Stimulated activated CD4-positive, alpha-beta T cell treated with anti-CD3 and anti-CD28 coated beads, Interleukin-4, amount 100 ng/mL, for 48 hours (primary cell): ENCODE data around the gene TUBB4B.

Source experiments
- DNase-seq, 2 donors: peaks; one replicate each; pipeline ENCODE4 v3.0.0-alpha.2; 2020; ENCODE audit warnings: low read depth in 2 of 2

TUBB4B gene

DNA sequence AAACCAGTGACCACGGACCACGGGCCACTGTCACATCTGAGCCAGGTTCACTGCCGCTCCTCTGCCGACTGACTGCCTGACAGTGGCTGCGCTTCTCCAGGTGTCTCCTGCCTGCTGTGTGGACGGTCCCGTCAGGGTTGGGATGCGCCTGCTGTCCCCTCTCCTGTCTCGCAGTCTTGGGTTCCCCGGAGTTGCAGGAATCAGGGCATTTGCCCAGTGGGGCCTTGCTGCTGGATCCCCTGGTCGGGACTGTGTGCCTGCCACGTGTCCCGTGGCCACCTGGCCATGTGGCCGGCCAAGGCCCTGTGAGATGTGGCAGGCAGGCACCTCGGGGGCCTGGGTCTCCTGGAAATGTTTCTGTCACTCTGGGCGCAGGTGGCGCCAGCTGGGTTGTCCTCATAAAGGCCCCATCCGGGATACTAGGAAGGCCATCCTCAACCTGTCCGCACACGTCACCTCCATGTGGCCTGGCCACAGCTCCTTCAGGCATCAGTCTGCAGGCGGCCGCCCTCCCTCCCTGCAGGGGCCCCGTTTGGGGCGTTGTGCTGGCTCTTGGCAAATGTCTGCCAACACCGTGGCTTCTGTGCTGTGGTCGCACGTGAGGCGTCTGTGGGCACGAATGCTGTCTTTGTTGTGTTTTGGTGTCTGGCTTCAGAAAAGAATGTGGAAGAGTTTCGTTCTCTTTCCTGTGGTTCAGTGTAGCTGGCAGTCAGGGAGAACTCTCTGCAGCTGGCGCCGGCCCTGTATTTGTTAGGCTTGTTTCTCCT lies 30.0 kb downstream of the TUBB4B start:
- no peak for DNase-seq

DNA sequence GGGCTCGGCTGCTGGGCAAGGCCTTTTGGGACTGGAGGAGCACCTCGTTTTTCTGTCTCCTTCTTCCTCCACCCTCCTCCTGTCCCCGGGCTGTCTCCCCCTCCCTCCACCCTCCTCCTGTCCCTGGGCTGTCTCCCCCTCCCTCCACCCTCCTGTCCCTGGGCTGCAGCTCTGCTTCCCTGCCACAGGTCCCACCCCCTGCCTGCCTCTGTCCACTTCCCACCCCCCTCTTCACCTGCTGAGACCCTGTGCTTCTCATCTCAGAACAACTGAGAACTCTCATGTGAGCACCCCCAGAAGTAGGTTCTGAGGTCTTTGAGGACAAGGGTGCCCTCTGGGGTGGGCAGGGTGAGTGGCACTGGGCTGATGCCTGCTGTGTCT lies 30.6 kb downstream of the TUBB4B start:
- no peak for DNase-seq

DNA sequence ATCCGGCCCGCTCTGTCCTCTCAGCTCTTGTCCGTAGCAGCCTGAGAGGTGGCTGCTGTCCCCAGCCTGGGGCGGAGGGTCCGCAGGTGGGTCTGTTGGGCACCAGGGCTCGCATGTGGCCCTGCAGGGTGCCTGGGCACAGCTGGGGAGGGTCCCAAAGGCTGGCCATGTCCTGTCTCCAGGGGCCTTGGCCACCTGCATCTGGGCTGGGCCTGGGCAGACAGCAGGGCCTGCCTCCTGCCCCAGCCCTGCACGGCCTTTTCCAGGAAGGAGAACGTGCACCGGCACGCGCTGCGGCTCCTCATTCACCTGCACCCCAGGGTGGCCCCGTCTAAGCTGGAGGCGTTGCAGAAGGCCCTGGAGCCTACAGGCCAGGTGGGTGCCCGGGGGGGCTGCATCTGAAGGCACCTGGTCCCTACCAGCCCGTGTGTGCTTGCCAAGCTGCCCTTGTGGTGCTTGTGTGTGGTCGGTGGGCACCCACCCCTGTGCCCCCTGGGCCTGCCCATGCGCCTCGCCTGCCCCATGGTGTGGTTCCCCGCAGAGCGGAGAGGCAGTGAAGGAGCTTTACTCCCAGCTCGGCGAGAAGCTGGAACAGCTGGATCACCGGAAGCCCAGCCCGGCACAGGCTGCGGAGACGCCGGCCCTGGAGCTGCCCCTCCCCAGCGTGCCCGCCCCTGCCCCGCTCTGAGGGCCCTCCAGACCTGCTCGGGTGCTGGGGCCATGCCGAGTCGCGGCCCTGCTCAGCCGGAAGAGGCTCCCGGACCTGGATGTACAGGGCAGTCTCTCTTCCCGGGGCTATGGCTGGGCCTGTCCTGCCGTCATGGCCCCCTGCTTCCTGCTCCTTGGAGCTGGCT lies 31.4 kb downstream of the TUBB4B start:
- DNase-seq, result no peak

DNA sequence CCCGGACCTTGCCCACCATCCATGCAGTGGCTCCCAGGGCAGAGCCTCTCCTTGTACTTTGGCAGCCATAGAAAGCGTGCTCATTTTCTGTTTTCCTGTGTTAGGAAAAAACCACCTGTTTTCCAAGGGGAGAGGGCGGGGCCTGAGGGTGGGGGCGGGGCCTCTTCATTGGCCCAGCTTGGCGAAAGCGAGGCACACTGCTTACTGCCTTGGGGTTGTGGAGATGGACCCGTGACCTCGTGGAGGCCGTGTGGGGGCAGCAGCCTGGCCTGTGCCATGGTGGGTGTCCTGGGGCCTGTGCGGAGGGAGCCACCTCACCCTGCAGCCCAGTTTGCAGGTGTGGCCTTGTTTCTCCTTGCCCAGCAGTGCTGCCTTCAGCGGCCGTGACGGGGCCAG lies 32.0 kb downstream of the TUBB4B start:
- DNase-seq, result no peak

DNA sequence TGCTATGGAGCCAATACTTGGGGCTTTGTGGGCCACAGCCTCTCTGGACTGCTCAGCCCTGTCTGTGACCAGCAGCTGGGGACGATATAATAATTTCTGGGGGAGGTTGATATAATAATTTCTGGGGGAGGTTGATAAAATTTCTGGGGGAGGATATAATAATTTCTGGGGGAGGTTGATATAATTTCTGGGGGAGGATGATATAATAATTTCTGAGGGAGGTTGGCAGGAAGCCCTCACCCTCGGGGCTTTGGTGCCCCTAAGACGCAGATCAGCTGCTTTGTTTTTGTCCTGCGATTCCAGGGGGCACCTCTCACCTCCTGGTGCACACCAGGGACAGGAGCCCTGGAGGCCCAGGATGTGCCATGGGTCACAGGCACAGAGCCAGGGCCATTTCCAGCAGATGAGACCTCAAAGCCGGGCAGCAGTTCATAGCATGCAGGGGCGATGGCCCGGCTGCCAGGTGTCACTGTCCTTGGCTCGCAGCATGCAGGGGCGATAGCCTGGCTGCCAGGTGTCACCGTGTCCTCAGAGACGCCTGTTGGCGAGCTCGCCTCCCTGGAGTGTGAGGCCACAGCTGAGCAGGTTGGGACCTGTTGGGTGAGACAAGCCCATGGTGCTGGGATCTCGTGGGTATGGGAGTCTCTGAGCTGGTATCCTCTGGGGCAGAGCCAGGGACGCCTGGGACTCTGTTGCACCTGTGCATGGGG lies 32.7 kb downstream of the TUBB4B start:
- DNase-seq, result no peak

DNA sequence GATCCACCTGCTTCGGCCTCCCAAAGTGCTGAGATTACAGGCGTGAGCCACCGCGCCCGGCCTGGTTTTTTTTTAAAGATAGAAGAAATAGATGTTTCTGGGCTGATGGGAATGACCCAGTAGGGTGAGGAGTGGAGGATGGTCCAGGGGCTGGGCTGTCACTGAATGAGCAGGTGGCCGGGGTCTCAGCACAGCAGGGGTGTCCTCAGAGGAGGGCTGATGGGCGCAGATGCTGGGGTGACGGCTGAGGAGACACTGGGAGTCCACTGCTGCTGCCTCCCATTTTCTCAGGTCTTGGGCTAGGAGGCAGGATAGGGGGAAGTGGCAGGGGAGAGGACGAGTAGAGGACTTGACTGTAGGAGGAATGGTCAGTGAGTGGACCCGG lies 34.1 kb downstream of the TUBB4B start:
- no peak for DNase-seq

DNA sequence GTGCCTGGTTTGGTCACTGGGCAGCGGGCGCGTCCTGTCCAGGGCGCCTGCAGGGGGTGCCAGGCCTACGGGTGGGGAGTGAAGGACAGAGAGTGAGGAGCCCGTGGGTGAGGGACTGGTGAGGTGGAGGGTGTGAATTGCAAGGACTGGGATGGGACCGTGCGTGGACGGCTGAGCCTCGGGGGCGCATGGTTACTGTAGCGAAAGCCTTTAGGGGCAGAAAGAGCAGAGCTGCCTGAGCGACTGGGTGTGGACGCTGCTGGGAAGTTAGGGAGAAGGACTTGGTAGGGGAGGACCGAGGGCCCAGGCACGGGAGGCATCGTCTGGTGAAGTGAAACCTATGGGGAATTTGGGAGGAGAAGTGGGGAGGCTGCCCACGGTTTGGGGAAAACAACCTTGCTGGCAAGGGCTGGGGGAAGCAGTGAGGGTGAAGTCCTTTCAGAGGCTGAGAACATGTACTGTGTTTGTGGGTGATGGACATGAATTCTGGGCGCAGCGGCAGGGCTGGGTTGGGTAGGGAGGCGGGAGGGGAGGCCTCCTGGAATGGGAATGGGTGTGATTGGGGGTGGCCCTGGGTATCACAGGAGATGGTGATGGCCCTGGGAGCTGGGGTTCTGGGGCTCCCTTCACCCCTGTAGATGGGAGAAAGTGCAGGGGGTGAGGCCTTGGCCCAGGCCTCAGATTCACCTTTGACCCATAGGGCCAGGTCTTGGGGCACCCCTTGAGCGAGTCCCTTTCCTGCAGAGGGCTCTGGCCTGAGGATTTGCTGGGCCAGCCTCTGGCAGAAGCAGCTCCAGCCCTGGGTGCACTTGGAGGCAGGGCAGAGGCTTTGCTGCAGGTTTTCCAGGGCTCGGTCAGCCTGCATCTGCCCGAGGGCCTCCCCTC lies 34.7 kb downstream of the TUBB4B start:
- no peak for DNase-seq

DNA sequence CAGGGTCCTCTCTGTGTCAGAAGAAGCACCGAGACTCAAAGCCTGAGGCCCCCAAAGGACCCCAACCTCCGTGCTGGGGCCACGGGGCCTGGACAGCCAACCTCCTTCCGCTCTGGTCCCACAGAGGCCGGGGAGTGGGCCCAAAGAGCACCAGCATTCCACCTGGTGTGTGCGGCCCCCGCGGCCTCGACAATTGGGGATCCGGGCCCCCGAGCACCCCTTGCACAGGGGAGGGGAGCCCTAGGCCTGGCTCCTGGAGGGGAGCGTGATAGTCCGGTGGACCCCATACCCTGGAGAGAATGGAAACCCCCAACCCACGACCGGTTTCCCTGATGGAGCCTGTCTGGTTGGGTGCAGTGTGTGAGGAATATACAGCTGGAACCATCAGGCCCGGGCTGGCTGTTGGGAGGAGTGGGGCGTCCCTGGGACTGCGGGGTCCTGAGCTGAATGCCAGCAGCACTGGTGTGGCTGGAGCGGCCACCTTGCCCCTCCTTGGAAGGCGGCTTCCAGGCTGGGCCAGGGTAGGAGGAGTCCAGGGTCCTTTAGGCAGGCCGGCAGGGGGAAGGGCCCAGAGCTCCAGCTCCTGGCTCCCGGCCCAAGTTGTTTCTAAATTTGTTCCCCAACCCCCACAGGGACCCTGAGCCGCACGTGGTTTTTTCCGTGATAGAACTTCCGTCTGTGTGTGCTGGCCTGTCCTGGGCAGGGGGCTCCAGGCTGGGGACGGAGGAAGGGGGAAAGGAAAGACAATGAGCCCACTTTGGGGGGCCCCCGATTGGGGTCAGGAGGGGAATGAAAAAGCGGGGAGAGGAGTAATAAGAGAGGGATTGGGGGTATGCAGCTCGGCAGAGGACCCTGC lies 35.6 kb downstream of the TUBB4B start:
- no peak for DNase-seq

DNA sequence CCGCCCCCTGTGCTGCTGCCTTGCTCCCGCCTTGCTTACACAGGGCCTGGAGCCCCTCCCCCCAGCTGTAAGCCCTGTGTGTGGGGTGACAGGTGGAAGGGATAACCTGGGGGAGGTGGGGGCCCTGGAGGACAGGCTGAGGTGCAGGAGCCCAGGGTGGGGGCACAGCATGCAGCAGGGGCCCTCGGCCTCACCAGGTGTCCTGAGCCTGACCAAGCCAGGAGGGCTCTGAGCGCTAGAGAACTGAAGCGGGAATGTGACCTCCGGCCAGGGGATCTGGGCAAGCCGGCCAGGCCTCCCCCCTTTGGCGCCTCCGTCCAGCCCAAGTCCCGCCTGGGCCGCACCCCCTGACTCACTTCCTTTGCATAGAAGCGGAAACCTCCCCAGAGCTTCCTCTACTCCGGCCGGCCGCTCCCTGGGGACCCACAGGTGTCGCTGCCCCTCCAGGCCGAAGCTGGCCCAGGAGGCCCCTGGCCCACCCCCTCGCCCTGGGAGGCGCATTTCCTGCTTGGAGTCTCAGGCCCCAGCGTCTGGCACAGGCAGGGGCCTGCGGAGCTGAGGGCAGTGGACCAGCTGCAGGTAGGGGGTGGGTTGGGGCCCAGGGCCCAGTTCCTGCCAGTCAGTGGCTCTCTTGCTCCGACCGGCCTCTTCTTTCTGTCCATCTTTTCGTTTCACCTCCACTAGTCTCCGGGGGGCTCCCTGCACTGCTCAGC lies 36.4 kb downstream of the TUBB4B start, which contains the start of gene TOR4A:
TOR4A (plus strand) TSS at position 398 of the 713 bp plus-strand sequence. CDS start 964 bp downstream, outside the sequence.
- no peak for DNase-seq

DNA sequence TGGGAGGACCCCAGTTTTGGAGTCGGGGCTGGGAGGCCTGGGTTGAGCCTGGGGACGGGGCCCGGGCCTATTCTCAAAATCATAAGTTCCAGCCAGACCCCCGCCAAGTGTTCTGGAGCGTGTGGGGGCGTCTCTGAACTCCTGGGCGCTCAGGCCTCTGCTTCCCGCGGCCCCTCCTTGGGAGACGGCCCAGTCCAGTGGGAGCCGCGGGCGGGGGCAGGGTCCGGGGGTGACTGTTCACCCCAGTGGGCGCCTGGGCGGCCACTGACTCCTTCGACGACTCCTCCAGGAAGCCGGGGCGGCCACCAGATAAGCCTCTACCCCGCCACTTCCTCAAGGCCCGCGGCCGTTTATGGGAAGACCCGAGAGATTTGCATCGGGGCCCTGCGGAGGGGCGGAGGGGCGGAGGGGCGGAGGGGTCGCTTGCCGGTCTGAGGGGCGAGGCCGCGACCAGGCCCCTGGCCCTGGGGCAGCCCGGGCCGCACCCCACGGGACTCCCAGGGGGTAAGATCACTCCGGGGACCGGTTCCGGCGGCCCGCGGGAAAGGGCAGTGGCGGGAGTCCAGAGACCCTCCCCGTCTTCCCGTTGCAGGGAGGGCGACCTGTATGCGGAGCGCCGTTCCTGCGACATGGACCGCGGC lies 37.1 kb downstream of the TUBB4B start:
- no peak for DNase-seq

DNA sequence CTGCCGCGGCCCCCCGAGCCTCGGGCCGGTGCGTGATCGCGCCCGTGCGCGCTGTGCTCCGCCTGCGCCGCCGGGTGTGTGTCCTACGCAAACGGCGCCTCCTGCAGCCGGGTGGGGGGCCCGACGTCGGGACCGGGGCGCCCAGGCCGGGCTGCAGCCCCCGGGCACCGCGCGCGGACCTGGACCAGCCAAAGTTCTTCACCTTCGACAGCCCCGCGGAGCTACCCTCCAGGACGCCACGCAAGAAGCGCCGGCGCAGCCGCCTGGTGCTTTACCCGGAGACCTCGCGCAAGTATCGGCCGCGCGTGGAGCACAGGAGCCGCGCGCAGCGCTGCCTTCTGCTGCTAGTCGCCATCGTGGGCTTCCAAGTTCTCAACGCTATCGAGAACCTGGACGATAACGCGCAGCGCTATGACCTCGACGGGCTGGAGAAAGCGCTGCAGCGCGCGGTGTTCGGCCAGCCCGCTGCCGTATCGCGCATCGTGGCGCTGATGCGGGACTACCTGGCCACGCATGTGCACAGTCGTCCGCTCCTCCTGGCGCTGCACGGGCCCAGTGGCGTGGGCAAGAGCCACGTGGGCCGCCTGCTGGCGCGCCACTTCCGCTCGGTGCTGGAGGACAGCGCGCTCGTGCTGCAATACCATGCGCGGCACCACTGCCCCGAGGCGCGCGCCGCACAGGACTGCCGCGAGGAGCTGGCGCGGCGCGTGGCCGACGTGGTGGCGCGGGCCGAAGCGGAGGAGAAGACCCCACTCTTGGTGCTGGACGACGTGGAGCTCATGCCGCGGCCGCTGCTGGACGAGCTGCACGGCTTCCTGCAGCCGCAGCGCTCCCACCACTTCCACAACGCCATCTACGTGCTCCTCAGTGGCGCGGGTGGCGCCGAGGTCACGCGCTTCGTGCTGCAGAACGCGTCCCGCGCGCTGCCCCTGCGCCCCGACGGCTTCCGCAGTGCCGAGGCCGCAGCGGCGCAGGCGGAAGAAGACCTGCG lies 37.9 kb downstream of the TUBB4B start:
- no peak for DNase-seq

DNA sequence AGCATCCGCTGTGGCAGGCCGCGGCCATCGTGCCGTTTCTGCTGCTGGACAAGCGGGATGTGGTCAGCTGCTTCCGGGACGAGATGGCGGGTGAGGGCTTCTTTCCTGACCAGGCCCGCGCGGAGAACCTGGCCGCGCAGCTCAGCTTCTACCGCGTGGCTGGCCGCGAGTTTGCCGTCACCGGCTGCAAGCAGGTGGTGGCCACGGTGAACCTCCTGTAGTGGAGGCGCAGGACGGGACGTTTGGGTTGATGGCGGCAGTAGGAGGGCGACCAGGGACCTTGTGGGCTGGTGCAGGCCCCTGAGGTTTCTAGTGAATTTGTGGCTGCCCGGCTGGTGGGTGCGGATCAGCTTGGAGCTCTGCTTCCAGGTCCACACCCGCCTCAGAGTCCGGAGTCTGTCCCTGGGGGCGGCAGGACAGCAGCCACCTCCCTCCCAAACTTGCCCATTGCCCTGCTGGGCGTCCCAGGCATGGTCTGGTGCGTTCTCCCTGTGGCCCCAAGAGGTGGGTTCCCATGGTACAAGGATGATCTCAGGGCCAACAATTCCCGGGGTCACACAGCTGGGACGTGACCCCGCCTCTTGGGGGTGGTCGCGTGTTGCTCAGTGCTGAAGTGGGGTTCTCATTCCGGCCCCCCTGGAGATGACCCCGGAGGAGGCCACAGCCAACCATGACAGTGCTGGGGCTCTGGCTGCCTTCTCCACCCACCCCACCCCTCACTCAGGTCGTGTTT lies 38.8 kb downstream of the TUBB4B start:
- DNase-seq, result no peak

DNA sequence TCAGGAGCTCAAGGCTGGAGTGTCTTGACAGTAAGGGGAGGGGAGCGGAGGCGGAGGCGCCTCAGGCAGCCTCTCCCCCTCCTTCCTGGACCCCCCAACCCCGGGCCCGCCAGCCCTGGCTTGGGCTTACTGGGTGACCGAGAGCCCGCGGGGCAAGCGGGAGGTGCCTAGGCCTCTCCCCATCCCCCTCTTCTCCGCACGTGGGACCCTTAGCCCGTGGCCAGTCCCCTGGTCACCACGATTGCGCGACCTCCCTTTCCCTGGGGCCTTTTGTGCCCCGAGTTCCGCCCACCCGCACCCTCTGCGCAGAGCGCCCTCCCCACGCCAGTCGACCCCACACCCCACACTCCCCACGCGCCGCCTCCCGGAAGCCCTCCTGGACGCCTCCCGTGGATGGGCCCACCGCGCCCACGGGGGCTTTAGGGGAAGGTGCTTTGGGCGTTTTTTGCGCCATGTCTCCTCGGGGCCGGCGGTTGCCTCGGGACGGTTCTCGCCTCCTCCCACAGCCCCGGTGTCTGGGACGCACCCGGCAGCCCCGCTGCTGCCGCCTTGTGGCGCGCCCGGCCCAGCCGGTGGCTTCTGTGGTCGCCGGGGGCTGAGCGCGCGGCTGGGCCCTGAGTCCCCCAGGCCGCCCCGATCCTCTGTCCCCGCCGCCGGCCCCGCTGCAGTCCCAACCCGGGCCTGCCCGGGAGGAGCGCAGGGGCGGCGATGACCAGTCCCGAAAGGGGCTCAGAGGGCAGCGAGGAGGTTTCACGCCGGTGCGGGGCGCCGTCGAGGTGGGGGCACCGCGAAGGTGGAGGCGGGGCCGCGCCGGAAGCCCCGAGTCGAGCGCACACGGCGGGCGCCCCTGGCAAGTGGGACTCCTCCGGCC lies 39.6 kb downstream of the TUBB4B start:
- DNase-seq, result no peak

DNA sequence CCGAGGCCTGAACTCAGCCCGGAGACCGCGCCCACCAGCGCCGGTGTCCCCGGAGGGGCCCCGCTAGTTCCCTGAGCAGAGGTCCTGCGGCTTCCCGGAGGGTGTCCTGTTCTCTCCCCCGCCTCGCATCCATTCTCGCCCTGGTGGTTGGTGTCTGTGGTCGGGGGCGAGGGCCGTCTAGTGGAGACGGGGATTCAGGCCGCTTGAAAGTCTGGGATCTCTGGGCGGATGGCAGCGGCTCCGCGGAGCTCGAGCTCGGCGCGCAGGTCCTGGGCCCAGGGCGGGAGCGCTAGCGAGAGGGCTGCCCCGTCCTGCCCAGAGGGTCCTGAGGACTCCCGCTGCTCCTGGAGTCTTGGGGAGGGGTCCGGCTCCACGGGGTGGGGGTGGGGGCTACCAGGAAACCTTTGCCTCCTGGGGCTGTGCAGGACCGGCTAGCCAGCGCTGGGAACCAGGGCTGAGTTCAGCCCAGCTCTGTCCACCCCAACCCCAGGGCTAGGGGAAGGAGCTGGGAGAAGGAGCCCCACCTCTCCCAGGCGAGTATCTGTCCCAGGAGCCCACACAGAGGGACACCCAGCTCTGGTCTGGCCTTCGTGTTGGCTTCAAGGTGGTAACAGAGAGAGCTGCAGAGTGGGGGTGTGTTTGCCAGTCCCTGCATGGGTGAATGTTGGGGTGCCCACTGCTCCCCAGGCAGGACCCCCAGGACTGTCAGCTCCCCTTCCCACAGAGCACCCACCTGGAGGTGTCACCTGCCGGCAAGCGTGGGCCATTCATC lies 40.4 kb downstream of the TUBB4B start:
- DNase-seq, result no peak

DNA sequence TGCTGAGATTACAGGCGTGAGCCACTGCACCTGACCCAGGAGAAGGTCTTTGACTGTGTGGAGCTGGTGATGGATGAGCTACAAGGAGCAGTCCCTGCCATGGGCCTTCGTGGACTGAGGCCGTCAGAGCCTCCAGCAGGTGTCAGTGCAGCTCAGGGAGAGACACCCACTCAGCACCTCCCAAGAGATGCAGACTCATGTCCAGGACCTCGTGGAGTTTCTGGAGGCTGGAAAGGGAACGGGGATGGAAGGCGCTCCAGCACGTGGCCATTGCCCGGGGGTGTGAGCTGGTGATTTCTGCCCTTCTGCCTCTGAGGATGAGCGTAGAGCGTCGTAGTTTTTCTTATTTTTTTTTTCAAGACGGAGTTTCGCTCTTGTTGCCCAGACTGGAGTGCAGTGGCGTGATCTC lies 45.9 kb downstream of the TUBB4B start:
- DNase-seq, result no peak

DNA sequence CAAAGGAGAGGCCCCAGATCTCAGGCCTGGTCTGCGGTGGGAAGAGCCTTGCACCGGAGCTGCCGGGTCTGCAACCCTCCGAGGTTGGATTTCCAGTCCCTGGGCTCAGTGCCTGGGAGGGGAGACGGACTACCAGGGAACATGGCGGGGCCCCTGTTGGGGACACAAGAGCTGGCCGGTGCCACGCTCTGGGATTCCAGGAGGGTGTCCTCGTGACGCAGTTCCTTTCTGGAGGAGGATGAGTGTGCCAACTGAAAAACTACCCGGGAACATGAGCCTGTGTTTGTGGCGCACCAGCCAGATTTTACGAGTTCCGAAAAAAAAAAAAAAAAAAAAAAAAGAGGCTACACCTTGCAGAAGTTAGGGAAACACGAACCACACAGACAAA lies 52.0 kb downstream of the TUBB4B start:
- no peak for DNase-seq
